Measurements from ENCODE around the gene IL17RE.

IL17RE gene

DNA sequence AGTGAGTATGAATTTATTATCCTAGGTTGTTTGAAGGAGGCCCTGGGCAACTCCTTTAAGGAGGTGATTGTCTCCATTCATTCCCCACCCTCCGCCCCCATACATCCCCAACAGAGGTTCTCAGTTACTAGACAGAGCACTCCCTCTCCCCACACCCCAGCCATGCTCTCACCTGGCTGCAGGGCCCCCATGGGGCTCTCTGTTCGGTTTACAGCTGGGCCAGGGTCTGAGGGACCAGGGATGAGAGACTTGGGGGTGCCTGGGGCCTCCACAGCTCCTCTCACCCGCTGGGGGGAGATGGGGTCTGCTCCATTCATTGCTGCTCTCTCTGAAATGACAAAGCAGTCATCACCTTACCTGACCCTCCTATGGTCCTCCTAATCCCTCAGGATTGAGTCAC, 45.9 kb downstream of the IL17RE start:
- peaks cover 17% of the 10 kb centered on the region; the same call in 1 of the 2 replicates for H3K36me3 ChIP-seq (ENCODE audit: insufficient read depth, low read length)
- H3K9me3 ChIP-seq (ENCODE audit: insufficient read depth, low read depth, low read length): no peaks in the 10 kb centered on the region
- no peaks in the 10 kb centered on the region for H3K27me3 ChIP-seq (ENCODE audit: insufficient read depth, low read length)
- H3K4me1 ChIP-seq (ENCODE audit: insufficient read depth, low read length): no peaks in the 10 kb centered on the region
- 93% methylated on average over 3 of the region's 3 CpGs for WGBS
- no peak overlapping the region for H3K4me3 ChIP-seq (ENCODE audit: low read length)
- H3K27ac ChIP-seq (ENCODE audit: low read depth, low read length): no peak overlapping the region
- no peak overlapping the region for H3K9ac ChIP-seq (ENCODE audit: low read depth, low read length)

DNA sequence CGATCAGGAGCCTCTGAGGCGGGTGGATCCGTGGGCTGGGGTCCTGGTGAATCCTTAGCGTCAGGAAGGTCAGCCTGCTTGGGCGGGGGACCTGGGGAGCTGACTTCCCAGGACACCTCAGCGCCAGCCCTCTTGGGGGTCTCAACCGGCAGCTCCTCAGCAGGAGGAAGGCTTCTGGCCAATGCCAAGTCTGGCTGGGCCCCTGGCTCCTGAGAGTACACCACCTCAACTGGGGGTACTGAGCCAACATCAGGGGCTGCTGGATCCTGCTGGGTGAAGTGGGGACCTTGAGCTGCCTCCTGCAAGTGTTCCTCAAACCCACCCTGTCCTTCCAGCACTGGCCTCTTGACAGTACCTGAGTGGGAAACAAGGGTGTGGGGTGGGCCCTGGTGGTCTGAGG, 46.5 kb downstream of the IL17RE start:
- Histone ChIP-seq H3K27me3 (ENCODE audit: insufficient read depth, low read length) (no peaks in the 10 kb centered on the region), H3K9ac (ENCODE audit: low read depth, low read length) (no peak overlapping the region), H3K4me1 (ENCODE audit: insufficient read depth, low read length) (peaks cover under 1% of the 10 kb centered on the region; the same call in 1 of the 2 replicates), H3K27ac (ENCODE audit: low read depth, low read length) (no peak overlapping the region), H3K9me3 (ENCODE audit: insufficient read depth, low read depth, low read length) (no peaks in the 10 kb centered on the region), H3K36me3 (ENCODE audit: insufficient read depth, low read length) (peaks cover 17% of the 10 kb centered on the region; the same call in 1 of the 2 replicates), H3K4me3 (ENCODE audit: low read length) (no peak overlapping the region)
- WGBS: 87% methylated on average over 7 of the region's 7 CpGs

DNA sequence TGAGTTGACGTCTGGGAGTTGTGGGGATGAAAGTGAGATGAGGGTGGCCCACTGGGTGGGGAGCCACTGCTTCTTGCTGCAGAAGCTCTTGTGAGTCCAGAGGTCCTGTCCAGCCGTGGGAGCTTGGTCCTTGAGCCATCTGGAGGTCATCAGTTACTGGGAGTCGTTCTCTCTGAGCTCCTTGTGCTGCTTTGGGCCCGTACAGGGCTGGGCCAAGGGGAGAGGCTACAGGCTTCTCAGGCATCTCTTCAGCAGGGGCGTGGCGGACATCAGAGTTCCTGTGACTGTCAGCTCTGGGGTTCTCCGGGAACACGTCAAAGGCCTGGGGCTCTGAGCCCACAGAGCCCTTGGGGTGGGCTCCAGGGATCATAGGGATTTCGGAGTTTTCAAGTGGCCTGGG, 47.0 kb downstream of the IL17RE start:
- H3K27ac ChIP-seq (ENCODE audit: low read depth, low read length): no peak overlapping the region

GRCh38 chr3:9951126-9951525, 48.5 kb downstream of the IL17RE start:
- H3K4me3 ChIP-seq (ENCODE audit: low read length): peak overlapping the region; percentile 75
- peaks cover 17% of the 10 kb centered on the region; the same call in 1 of the 2 replicates for H3K36me3 ChIP-seq (ENCODE audit: insufficient read depth, low read length)
- H3K9me3 ChIP-seq (ENCODE audit: insufficient read depth, low read depth, low read length): no peaks in the 10 kb centered on the region
- no peak overlapping the region for H3K27ac ChIP-seq (ENCODE audit: low read depth, low read length)
- H3K4me1 ChIP-seq (ENCODE audit: insufficient read depth, low read length): peaks cover 19% of the 10 kb centered on the region
- WGBS: 65% methylated on average over 7 of the region's 7 CpGs
- H3K27me3 ChIP-seq (ENCODE audit: insufficient read depth, low read length): no peaks in the 10 kb centered on the region
- H3K9ac ChIP-seq (ENCODE audit: low read depth, low read length): peak overlapping the region; percentile 54; the same call in 1 of the 2 replicates

More for the DNA sequence above, 47.0 kb downstream of the IL17RE start:
- Histone ChIP-seq H3K9ac (ENCODE audit: low read depth, low read length) (no peak overlapping the region), H3K9me3 (ENCODE audit: insufficient read depth, low read depth, low read length) (no peaks in the 10 kb centered on the region), H3K36me3 (ENCODE audit: insufficient read depth, low read length) (peaks cover 17% of the 10 kb centered on the region; the same call in 1 of the 2 replicates), H3K27me3 (ENCODE audit: insufficient read depth, low read length) (no peaks in the 10 kb centered on the region), H3K4me3 (ENCODE audit: low read length) (no peak overlapping the region), H3K4me1 (ENCODE audit: insufficient read depth, low read length) (peaks cover 6% of the 10 kb centered on the region; the same call in 1 of the 2 replicates)
- 89% methylated on average over 9 of the region's 9 CpGs for WGBS

DNA sequence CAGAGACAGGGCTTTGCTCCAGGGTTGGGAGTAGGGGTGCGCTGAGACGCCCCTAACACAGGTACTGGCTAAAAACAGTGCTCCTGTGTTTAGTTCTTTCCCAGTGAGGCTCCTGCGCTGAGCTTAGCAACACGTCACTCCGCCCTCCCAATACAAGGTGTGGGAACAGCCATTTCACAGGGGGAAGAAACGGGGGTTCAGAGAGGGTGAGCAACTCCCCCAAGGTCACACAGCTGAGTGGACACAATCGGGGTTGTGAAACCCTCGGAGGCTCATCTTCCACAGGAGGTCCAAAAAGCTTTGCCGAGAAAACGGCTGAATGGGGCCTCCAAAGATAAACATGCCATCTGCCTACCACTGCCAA, 48.9 kb downstream of the IL17RE start:
- WGBS: 36% methylated on average over 10 of the region's 10 CpGs
- peak overlapping the region; percentile 54; the same call in 1 of the 2 replicates for H3K9ac ChIP-seq (ENCODE audit: low read depth, low read length)

GRCh38 chr3:9951962-9952805, 49.5 kb downstream of the IL17RE start, which contains the start of gene PRRT3:
PRRT3 (minus strand) TSS chr3:9952408; CDS start chr3:9950115, 2,293 bp downstream.
- H3K27me3 ChIP-seq (ENCODE audit: insufficient read depth, low read length): no peaks in the 10 kb centered on the region
- WGBS: 3% methylated on average over 51 of the region's 52 CpGs
- no peak within 1 kb of the TSS for H3K27ac ChIP-seq (ENCODE audit: low read depth, low read length)
- H3K9ac ChIP-seq (ENCODE audit: low read depth, low read length): peak within 1 kb of the TSS; percentile 54; the same call in 1 of the 2 replicates
- H3K4me3 ChIP-seq (ENCODE audit: low read length): peak within 1 kb of the TSS; percentile 75
- no peaks in the 10 kb centered on the region for H3K9me3 ChIP-seq (ENCODE audit: insufficient read depth, low read depth, low read length)
- H3K4me1 ChIP-seq (ENCODE audit: insufficient read depth, low read length): peaks cover 21% of the 10 kb centered on the region
- peaks cover 17% of the 10 kb centered on the region; the same call in 1 of the 2 replicates for H3K36me3 ChIP-seq (ENCODE audit: insufficient read depth, low read length)

More for the DNA sequence above, 48.9 kb downstream of the IL17RE start:
- H3K27me3 ChIP-seq (ENCODE audit: insufficient read depth, low read length): no peaks in the 10 kb centered on the region
- peaks cover 21% of the 10 kb centered on the region for H3K4me1 ChIP-seq (ENCODE audit: insufficient read depth, low read length)
- no peaks in the 10 kb centered on the region for H3K9me3 ChIP-seq (ENCODE audit: insufficient read depth, low read depth, low read length)
- peak overlapping the region; percentile 75 for H3K4me3 ChIP-seq (ENCODE audit: low read length)
- peaks cover 17% of the 10 kb centered on the region; the same call in 1 of the 2 replicates for H3K36me3 ChIP-seq (ENCODE audit: insufficient read depth, low read length)
- no peak overlapping the region for H3K27ac ChIP-seq (ENCODE audit: low read depth, low read length)

DNA sequence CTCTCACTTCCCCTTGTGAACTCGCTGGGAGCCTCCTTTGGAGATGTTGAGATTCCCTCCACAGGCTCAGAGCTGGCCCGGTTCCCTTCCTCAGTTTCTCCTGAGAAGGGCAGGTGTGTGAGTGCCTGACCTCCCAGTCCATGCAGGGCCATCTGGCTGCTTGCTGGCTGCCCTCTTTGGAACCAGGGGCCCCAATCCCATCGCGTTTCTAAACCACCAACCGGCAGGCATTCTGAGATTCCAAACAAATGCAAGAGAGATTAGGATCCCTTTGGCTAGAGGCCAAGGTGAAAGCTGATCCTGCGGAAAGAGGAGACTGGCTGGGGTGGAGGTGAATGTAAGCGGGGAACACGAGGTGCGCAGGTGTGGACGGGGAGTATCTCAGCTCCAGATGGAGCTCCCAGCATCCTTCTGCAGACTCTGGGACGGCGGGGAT, 52.4 kb downstream of the IL17RE start:
- H3K9ac ChIP-seq (ENCODE audit: low read depth, low read length): no peak overlapping the region
- H3K27me3 ChIP-seq (ENCODE audit: insufficient read depth, low read length): no peaks in the 10 kb centered on the region
- no peak overlapping the region; the same call in 1 of the 2 replicates for H3K27ac ChIP-seq (ENCODE audit: low read depth, low read length)
- H3K4me1 ChIP-seq (ENCODE audit: insufficient read depth, low read length): peaks cover 21% of the 10 kb centered on the region
- H3K36me3 ChIP-seq (ENCODE audit: insufficient read depth, low read length): no peaks in the 10 kb centered on the region
- H3K9me3 ChIP-seq (ENCODE audit: insufficient read depth, low read depth, low read length): no peaks in the 10 kb centered on the region
- WGBS: 32% methylated on average over 12 of the region's 12 CpGs
- no peak overlapping the region for H3K4me3 ChIP-seq (ENCODE audit: low read length)

DNA sequence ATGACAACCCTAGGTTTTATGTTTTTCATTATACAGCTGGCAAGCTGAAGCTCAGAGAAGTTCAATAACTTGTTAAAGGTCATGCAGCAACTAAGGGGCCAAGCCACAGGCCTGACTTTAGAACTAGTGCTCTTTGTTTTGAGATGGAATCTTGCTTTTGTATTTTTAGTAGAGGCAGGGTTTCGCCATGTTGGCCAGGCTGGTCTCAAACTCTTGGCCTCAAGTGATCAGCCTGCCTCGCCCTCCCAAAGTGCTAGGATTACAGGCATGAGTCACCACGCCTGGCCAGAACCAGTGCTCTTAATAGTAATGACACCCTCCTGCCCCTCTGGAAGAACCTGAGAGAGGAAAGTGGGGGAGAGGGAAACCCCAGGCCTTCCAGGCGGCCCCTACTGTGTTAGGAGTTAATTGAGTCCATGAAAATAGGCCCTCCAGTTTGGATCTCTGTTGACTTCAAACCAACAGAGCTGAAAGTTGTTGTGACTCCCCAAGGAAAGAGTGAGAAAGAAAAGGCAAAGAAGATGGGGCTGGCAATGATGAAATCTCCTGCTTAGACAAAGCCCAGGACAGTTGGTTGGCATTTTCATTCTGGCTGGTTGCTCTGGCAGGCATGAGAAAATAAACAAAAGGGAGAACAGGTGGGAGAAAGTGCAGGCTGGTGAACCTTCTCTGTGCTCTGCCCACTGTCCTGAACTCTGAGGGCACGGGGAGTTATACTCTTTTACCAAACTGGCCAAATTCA, 53.1 kb downstream of the IL17RE start:
- H3K9ac ChIP-seq (ENCODE audit: low read depth, low read length): no peak overlapping the region
- no peak overlapping the region for H3K4me3 ChIP-seq (ENCODE audit: low read length)
- H3K27ac ChIP-seq (ENCODE audit: low read depth, low read length): no peak overlapping the region
- H3K4me1 ChIP-seq (ENCODE audit: insufficient read depth, low read length): peaks cover 21% of the 10 kb centered on the region
- no peaks in the 10 kb centered on the region for H3K27me3 ChIP-seq (ENCODE audit: insufficient read depth, low read length)
- H3K36me3 ChIP-seq (ENCODE audit: insufficient read depth, low read length): no peaks in the 10 kb centered on the region
- WGBS: 87% methylated on average over 5 of the region's 5 CpGs
- H3K9me3 ChIP-seq (ENCODE audit: insufficient read depth, low read depth, low read length): no peaks in the 10 kb centered on the region

DNA sequence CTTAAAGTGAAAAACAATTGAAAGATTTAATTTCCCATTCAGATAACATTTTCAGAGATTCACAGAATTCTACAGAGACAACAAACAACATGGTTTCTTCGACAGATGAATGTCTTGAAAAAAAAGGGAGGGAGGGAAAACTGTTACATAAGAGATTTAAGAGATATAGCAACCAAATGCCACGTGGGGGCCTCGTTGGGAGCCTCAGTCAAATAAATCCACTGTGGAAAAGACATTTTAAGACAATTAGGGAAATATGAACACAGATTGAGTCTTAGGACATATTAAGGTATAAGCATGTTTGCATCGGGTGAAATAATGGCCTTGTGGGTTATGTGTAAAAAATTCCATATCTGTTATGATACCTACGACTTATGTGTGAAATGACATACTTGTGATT, 54.6 kb downstream of the IL17RE start:
- 64% methylated on average over 4 of the region's 5 CpGs for WGBS
- no peaks in the 10 kb centered on the region for H3K27me3 ChIP-seq (ENCODE audit: insufficient read depth, low read length)

GRCh38 chr3:9965200-9965875, 62.7 kb downstream of the IL17RE start:
- no peak overlapping the region for H3K9ac ChIP-seq (ENCODE audit: low read depth, low read length)
- no peaks in the 10 kb centered on the region for H3K4me1 ChIP-seq (ENCODE audit: insufficient read depth, low read length)
- peaks cover 42% of the 10 kb centered on the region for H3K36me3 ChIP-seq (ENCODE audit: insufficient read depth, low read length)
- H3K9me3 ChIP-seq (ENCODE audit: insufficient read depth, low read depth, low read length): no peaks in the 10 kb centered on the region
- no peak overlapping the region for H3K4me3 ChIP-seq (ENCODE audit: low read length)
- no peak overlapping the region for H3K27ac ChIP-seq (ENCODE audit: low read depth, low read length)
- no peaks in the 10 kb centered on the region for H3K27me3 ChIP-seq (ENCODE audit: insufficient read depth, low read length)
- 91% methylated on average over 5 of the region's 6 CpGs for WGBS

More for the DNA sequence above, 54.6 kb downstream of the IL17RE start:
- Histone ChIP-seq H3K36me3 (ENCODE audit: insufficient read depth, low read length) (no peaks in the 10 kb centered on the region), H3K4me3 (ENCODE audit: low read length) (no peak overlapping the region), H3K4me1 (ENCODE audit: insufficient read depth, low read length) (peaks cover 21% of the 10 kb centered on the region), H3K9ac (ENCODE audit: low read depth, low read length) (no peak overlapping the region), H3K9me3 (ENCODE audit: insufficient read depth, low read depth, low read length) (no peaks in the 10 kb centered on the region), H3K27ac (ENCODE audit: low read depth, low read length) (no peak overlapping the region)
